Panc1 (cell line): ENCODE results near the gene AFG1L. TPM values are rescaled to one million over a fixed set of nuclear protein-coding genes. Genes with fewer than 3 reads are reported as not detected.

Experiments
- ATAC-seq: fragments of 200-7000 bp; cut with Tn5 transposase; 2 replicates; pipeline ENCODE4 v1.9.1; 2020; ENCODE audit warnings: mild to moderate bottlenecking, moderate library complexity
- BruUV-seq: library from RNA; stranded (reverse); fragments of 400-500 nt; replicated peaks from 2 replicates; lab custom pipeline; 2021; lab: Mats Ljungman, UMichigan
- CTCF ChIA-PET: fragments of 300-600 bp; sonication (Branson Sonifier 250); formaldehyde crosslinking; loops from one replicate; lab custom pipeline; 2022; ENCODE audit warnings: antibody characterized with exemption; lab: Charles Lee
- POLR2A ChIA-PET: fragments of 300-600 bp; sonication (Branson Sonifier 250); formaldehyde crosslinking; loops from one replicate; lab custom pipeline; 2022; ENCODE audit warnings: antibody characterized with exemption; lab: Charles Lee
- DNase-seq: peaks from one replicate; pipeline ENCODE4 v3.0.0-alpha.2; 2010; ENCODE audit warnings: low read depth, low spot score
- H3K27ac ChIP-seq: 2 replicates; pipeline ENCODE4 v1.5.1; 2011; ENCODE audit warnings: mild to moderate bottlenecking, low read length, inconsistent platforms
- H3K27me3 ChIP-seq: fragments of 200-500 bp; sonication (Bioruptor generic); 2 replicates; pipeline ENCODE4 v1.6.0; 2014; ENCODE audit warnings: low read length, inconsistent platforms; ENCODE audit not compliant: control insufficient read depth, insufficient read depth
- H3K36me3 ChIP-seq: fragments of 200-500 bp; sonication (Bioruptor generic); 2 replicates; pipeline ENCODE4 v1.5.1; 2014; ENCODE audit warnings: inconsistent platforms, mild to moderate bottlenecking, low read length, moderate library complexity; ENCODE audit not compliant: control insufficient read depth, insufficient read depth
- H3K4me1 ChIP-seq: 2 replicates; pipeline ENCODE4 v1.5.1; 2011; ENCODE audit warnings: inconsistent platforms, mild to moderate bottlenecking, low read length, moderate library complexity; ENCODE audit not compliant: control insufficient read depth, insufficient read depth
- H3K4me3 ChIP-seq, 2 experiments: 2 replicates each; pipeline ENCODE4 v1.5.1; 2011 to 2012; ENCODE audit warnings: low read depth in 2 of 2, low read length in 2 of 2, mild to moderate bottlenecking in 2 of 2, inconsistent platforms in 1 of 2, moderate library complexity in 1 of 2
- H3K9me3 ChIP-seq: fragments of 200-500 bp; sonication (Bioruptor generic); 2 replicates; pipeline ENCODE4 v1.5.1; 2014; ENCODE audit warnings: low read depth, mild to moderate bottlenecking, inconsistent platforms, low read length, moderate library complexity; ENCODE audit not compliant: control insufficient read depth, insufficient read depth
- CTCF ChIP-seq: fragments of 450-650 bp; IDR thresholded peaks from 2 replicates; pipeline ENCODE4 v1.5.1; 2017; ENCODE audit warnings: mild to moderate bottlenecking
- POLR2AphosphoS5 ChIP-seq: IDR thresholded peaks from 2 replicates; pipeline ENCODE4 v1.6.1; 2012; ENCODE audit warnings: mild to moderate bottlenecking, low read depth, low read length, moderate library complexity
- REST ChIP-seq, 2 experiments: IDR thresholded peaks; 2 replicates each; pipeline ENCODE4 v1.6.1; 2011 to 2012; ENCODE audit warnings: low read depth in 2 of 2, control low read depth in 1 of 2, low read length in 1 of 2, mild to moderate bottlenecking in 1 of 2, moderate library complexity in 1 of 2; ENCODE audit not compliant: insufficient read depth in 1 of 2
- SIN3A ChIP-seq: IDR thresholded peaks from 2 replicates; pipeline ENCODE4 v1.6.1; 2012; ENCODE audit warnings: low read depth, mild to moderate bottlenecking, low read length, moderate library complexity, borderline replicate concordance; ENCODE audit not compliant: insufficient read depth
- TCF7L2 ChIP-seq: IDR thresholded peaks from 2 replicates; pipeline ENCODE4 v1.6.1; 2011; ENCODE audit warnings: mild to moderate bottlenecking, low read depth, low read length, inconsistent platforms
- in situ Hi-C: cut with HindIII; loops from 2 replicates; pipeline ENCODE4 v1.10.0; 2016; ENCODE audit warnings: low sequenced_read_pairs, low pct_unique_long_range_greater_than_20kb
- intact Hi-C: fragments of 100-400 bp; cut with micrococcal nuclease; formaldehyde crosslinking; loops from one replicate; pipeline ENCODE4 v1.10.0; 2022; ENCODE audit not compliant: unreplicated experiment
- total RNA-seq: library from RNA; stranded (reverse); gene quantifications from one replicate; pipeline ENCODE4 v1.2.1, GENCODE V29; 2021; ENCODE audit not compliant: unreplicated experiment

AFG1L gene
- total RNA-seq, 1 experiment from 2014 or later, result 12.4 TPM

GRCh38 chr6:108252055-108252454, 42.8 kb upstream of the AFG1L start:
- intact Hi-C loops, result no loop called here
- ATAC-seq (no peak), DNase-seq (no peak)
- no peak overlapping the region for H3K4me3 ChIP-seq
- H3K4me1 ChIP-seq, result no peaks in the 10 kb centered on the region
- BruUV-seq, result no TSS peak
- peaks cover 6% of the 10 kb centered on the region; the same call in 1 of the 2 replicates for H3K36me3 ChIP-seq
- ChIA-PET POLR2A (no interaction called here), CTCF (no interaction called here)
- H3K27ac ChIP-seq, result no peak overlapping the region
- H3K27me3 ChIP-seq, result no peaks in the 10 kb centered on the region
- in situ Hi-C loops, result no loop called here
- no peaks in the 10 kb centered on the region for H3K9me3 ChIP-seq
- TF ChIP-seq REST (IDR thresholded peaks at IDR 0.05; ENCODE audit: insufficient read depth in 1 of 2, low read depth in 2 of 2, low read length in 1 of 2) (no peak), CTCF (no peak), SIN3A (no peak), POLR2AphosphoS5 (no peak), TCF7L2 (no peak)

- Histone ChIP-seq H3K4me1 (no peaks in the 10 kb centered on the region), H3K4me3 (no peak overlapping the region), H3K27me3 (no peaks in the 10 kb centered on the region), H3K9me3 (no peaks in the 10 kb centered on the region), H3K36me3 (peaks cover 6% of the 10 kb centered on the region; the same call in 1 of the 2 replicates), H3K27ac (no peak overlapping the region)
- ATAC-seq, result no peak
- in situ Hi-C loops (no loop called here), intact Hi-C loops (no loop called here)
- DNase-seq, result no peak
- BruUV-seq, result no TSS peak
- TF ChIP-seq POLR2AphosphoS5 (no peak), REST (IDR thresholded peaks at IDR 0.05; ENCODE audit: insufficient read depth in 1 of 2, low read depth in 2 of 2, low read length in 1 of 2) (no peak)
- CTCF ChIA-PET, result no interaction called here
- POLR2A ChIA-PET, result interaction anchor here (0.7 kb wide), 2 partner anchors 46 to 660 kb away, joined by 4 to 12 read pairs; no protein-coding TSS in a partner anchor
Observed at GRCh38 chr6:108253241-108253640, 41.6 kb upstream of the AFG1L start.
